Germinal center (tissue), 1 donor: Measurements from ENCODE around the gene ACAP2.
A peak's percentile ranks its signal among the peaks of the same experiment; 100 is the strongest.
"Not testable (repeated sequence)": the region's sequence is repeated elsewhere in the genome, so short reads cannot be mapped to it uniquely, and the experiment has no call there.

Experiments
- DNase-seq: peaks from one replicate; pipeline ENCODE4 v3.0.0; 2012; ENCODE audit warnings: mixed read lengths, low spot score

The ACAP2 gene

GRCh38 chr3:195246581-195246995, 196.2 kb downstream of the ACAP2 start:
- DNase-seq = no peak

- no peak for DNase-seq
Measured at GRCh38 chr3:195245531-195245951, 197.3 kb downstream of the ACAP2 start.

- no peak for DNase-seq
Measured at GRCh38 chr3:195241592-195242355, 201.0 kb downstream of the ACAP2 start.

GRCh38 chr3:195240939-195241338, 201.9 kb downstream of the ACAP2 start:
- no peak for DNase-seq

GRCh38 chr3:195240171-195240701, 202.6 kb downstream of the ACAP2 start:
- DNase-seq = no peak

DNA sequence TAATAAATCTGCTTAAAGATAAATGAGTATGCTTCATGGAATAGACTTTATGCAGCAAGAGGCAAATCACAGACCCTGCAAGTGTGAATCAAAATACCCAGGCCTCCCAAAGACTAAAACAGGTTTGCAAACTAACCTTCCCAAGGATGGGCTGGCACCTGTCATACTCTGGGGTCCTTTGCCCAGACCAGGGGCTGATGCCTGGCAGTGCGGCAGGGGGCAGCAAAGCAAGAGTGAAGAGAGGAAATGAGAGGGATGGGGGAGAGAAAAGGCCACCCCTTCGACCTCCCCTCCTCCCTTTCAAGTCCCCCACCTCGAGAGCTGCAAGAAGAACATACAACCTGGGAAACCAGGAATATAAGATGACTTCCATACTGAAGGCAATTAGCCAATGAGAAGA, 203.7 kb downstream of the ACAP2 start:
- no peak for DNase-seq

DNA sequence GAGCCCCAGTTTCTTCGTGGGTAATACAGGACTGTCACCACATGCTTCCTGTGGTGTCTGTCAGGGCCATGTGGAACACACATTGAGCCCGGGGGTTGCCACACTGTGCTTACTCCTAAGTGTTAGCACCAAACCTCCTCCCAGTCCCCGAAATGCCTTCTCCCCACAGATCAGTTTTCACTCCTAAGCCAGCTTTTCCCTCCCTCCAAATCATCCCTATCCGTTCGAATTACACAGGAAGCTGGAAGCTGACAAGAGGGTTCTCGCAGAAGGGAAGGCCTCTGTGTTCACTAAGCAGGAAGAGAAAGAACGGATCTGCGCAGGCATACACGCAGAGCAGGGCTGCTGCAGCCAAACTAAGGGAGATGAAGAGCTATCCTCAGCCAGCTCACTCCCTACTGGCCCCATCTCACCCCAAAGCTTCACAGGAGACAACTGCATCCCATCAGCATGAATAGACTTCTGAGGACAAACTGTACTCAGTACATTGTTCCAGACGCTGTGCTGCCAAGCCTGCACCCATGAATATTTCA, 204.2 kb downstream of the ACAP2 start:
- no peak for DNase-seq

DNA sequence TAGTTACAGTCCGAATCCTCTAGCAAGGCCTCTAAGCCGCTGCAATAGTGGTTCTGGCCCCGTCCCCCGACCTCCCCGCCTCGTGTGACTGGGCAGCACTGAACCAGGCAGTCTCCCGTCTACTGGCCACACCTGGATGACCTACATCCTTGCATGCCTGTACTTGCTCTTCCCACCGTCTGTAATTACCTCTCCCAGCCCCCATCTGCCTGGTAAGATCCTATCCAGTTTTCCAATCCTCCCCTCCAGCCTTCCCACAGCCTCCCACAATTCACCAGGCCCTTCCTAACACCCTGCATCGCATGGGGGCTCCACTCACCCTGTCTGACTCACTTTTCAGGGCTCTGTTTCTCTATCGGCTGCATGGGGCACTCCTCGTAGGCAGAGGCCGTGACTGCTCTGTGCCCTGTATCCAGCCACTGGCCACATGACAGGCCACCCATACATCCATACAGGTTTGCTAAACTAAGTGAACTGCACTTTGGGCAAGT, 204.7 kb downstream of the ACAP2 start:
- DNase-seq = no peak

- DNase-seq = no peak
Measured at GRCh38 chr3:195236801-195237570, 205.8 kb downstream of the ACAP2 start.

DNA sequence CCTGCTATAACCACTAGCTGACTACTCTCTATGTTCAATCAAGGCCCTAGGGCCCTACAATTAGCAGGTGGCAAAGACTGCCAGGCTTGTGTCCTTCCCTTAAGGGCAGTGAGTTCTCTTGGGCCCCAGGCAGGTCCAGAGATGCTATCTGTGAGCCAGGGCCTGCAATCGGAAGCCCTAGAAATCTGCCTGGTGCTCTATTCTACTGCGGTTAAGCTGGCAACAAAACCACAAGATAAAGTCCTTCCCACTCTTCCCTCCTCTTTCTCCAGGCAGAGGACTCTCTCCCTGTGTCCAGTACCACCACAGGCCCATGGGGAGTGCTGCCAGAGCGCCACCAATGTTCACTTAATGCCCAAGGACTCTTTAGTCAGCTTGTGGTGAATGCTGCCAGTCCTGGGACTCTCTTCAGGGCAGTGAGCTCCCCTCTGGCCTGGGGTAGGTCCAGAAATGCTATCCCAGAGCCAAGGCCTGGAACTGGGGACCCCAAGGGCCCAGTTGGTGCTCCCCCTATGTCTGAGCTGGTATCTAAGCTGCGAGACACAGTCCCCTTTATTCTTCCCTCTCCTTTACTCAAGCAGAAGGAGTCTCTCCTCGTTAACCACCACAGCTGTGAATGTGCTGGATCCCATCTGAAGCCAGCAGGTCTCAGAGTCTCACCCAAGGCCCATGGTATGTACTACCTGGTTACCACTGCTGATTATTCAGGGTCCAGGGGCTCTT, 206.6 kb downstream of the ACAP2 start:
- DNase-seq = no peak

DNA sequence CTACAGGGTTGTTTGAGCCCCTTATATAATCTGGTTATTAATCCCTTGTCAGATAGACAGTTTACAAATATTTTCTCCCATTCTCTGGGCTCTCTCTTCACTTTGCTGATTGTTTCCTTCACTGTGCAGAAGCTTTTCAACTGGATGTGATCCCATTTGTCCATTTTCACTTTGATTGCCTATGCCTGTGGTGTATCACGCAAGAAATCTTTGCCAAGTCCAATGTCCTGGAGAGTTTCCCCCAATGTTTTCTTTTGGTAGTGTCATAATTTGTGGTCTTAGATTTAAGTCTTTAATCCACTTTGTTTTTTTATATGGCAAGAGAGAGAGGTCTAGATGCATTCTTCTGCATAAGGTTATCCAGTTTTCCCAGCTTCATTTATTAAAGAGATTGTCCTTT, 212.6 kb downstream of the ACAP2 start:
- no peak for DNase-seq

GRCh38 chr3:195228886-195229285, 213.9 kb downstream of the ACAP2 start:
- not testable (repeated sequence) for DNase-seq

- no peak for DNase-seq
Measured at GRCh38 chr3:195227871-195228270, 214.9 kb downstream of the ACAP2 start.

DNA sequence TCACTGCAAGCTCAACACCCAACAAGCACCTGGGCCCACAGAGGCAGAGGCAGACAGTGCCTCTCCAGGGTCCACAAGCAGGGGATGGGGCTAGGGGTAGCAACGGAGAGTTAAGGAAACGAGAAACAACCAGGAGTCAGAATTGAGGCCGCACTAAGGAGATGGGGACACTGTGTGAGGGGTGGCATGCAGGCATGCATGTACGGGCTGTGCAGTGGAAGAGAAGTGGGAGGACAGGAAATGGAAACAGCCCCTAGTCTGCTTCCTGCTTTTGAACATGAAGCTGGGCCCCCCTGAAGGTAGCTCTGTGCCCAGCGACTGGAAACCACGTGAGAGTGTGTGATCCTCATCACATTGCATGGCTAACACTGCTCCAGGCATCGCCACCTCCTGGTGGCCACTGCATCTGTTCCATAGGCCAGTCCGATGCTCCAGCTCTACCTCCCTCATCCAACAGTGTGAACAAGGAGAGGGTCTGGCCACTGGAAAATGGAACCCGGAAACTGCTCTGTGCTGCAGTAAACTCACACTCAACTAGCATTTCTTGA, 215.8 kb downstream of the ACAP2 start:
- DNase-seq = peak; percentile 22

DNA sequence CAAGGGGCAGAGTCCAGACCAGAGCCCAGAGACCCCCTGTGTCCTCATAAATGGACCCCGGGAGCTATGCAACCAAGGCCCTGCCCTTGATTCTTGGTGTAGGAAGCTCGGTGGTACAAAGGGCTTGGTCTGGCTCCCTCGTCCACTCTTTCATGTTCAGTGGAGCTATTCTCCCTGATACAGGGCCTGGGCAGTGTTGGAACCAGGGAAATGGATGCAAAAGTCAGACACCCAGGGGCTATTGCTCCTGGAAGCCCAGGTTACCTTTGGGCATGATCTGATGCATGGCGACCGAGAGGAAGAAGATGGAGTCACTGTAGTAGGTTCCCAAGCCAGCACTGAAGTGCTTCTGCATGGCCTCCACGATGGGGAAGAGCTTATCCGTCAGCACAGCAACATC, 216.4 kb downstream of the ACAP2 start:
- DNase-seq = no peak

GRCh38 chr3:195224980-195225580, 217.7 kb downstream of the ACAP2 start:
- DNase-seq = no peak
